ENCODE results near the gene DLGAP1. TPM values are rescaled to one million over a fixed set of nuclear protein-coding genes. Genes with fewer than 3 reads are reported as not detected.

The DLGAP1 gene
- total RNA-seq, 1 donor from 2014 or later: not detected

DNA sequence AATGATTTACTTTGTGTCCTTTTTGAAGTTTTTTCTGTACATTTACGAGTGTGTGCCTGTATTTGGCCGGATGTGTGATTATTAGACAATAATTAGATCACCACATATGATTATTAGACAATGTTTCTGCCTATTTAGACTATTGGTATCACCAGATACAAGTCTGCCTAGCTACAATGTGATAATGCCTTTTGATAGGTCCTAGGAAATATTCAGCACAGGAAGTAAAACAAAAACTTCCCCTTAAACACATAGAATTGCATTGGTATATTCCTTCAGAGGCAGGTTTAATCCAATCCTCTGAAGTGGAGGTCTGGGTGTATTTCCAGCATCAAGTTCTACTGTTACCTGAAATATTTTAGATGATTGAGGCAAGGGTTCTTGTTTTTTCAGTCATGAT, 730.0 kb downstream of the DLGAP1 start:
- no peak for DNase-seq (ENCODE audit: low read depth in 2 of 2)

DNA sequence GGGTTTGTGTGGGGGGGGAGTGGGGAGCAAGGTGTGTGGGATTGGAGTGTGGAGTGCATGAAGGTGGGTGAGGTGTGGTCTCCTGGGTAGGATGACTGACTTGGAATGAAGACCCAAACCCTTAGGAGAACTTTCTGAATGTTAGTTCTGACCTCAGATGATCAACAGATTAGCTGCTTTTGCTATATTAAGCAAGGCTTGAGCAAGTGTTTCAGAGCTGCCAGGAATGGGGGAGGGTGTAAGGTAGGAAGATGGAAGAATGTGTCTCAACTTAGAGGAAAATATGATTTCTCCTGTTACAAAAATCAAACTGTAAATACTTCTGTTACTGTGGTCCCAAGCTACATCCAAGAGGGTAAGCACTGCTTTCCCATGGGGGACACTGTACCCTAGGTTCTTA, 731.6 kb downstream of the DLGAP1 start:
- no peak for DNase-seq (ENCODE audit: low read depth in 2 of 2)

DNA sequence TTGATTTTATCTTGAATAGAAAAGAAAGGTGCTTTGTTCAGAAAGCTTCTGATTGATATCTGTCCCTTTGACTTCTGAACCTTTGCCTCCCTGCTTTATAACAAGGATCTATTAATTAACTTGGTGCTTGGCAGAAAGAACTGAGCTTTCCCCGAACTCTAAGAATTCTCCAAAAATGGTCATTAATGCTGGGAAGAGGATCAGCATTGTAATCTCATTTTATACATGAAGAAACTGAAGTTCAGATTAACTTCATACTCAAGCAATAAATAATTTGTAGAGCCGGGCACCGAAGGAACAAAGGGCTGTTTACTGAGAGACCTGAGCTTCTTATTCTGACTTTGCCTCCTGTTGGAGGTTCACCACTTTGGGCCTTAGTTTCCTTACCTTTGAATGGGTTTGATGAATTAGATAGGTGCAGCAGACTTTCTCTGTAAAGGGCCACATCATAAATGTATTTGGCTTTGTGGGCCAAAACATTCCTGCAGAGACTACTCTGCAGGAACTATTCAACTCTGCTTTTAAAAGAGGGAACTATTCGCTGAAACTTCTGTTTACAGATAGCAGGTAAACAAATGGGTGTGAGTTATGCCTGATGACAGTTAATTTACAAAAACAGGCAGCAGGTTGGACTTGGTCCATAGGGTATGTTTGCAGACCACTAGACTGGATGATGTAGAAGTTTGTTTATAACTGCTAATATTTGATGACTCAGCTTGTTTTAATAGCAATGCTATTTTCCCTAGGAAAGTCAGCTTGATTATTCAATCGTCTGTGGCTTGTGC, 732.3 kb downstream of the DLGAP1 start:
- no peak for DNase-seq (ENCODE audit: low read depth in 2 of 2)

GRCh38 chr18:3721771-3722648, 733.1 kb downstream of the DLGAP1 start:
- DNase-seq (ENCODE audit: low read depth in 2 of 2): no peak

DNA sequence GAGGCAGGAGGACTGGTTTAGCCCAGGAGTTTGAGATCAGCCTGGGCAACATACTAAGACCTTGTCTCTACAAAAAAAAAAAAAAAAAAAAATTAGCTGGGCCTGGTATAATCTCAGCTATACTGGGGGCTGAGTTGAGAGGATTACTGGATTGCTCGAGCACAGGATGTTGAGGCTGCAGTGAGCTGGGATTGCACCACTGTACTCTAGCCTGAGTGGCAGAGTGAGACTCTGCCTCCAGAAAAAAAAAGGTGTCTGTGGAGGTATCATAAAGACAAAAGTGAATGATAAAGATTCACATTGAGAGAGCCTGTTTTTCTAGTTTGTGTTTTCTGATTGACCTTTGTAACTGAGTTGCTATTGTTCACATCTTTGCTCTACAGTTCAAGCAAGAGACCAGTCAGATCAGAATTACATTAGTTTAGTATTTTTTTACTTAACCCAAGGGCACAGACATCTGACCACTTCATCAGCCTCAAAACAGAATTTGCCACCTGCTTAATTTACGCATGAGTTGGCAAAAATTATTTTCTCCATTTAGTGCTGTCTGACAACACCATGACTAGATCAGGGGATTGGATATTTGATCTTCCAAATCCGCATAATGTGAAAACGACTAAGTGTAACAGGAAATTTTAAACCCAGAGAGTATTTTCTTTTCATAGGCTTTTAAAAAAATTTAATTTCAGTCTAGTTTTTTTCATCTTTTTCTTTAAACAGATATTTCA, 734.1 kb downstream of the DLGAP1 start:
- no peak for DNase-seq (ENCODE audit: low read depth in 2 of 2)

DNA sequence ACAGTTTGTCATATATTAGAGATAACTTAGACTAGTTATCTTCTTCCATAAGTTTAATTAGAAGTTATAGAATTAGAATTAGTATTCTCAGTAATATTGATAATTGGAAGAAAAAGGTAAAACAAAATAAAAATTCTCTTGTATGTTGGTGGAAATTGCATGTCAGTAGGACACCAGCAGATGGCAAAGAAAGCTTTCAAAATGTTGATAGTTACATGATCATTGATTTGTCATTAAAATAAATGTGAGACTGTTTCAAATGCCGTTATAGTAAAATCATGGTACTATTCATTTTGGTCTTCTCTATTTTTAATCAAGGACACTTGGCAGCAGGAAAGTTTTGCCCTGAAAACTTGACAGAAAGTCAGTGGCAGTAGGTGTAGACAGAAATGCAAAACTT, 734.9 kb downstream of the DLGAP1 start:
- no peak for DNase-seq (ENCODE audit: low read depth in 2 of 2)

GRCh38 chr18:3717376-3718025, 737.6 kb downstream of the DLGAP1 start:
- no peak for DNase-seq (ENCODE audit: low read depth in 2 of 2)

GRCh38 chr18:3716116-3716660, 738.9 kb downstream of the DLGAP1 start:
- no peak for DNase-seq (ENCODE audit: low read depth in 2 of 2)

DNA sequence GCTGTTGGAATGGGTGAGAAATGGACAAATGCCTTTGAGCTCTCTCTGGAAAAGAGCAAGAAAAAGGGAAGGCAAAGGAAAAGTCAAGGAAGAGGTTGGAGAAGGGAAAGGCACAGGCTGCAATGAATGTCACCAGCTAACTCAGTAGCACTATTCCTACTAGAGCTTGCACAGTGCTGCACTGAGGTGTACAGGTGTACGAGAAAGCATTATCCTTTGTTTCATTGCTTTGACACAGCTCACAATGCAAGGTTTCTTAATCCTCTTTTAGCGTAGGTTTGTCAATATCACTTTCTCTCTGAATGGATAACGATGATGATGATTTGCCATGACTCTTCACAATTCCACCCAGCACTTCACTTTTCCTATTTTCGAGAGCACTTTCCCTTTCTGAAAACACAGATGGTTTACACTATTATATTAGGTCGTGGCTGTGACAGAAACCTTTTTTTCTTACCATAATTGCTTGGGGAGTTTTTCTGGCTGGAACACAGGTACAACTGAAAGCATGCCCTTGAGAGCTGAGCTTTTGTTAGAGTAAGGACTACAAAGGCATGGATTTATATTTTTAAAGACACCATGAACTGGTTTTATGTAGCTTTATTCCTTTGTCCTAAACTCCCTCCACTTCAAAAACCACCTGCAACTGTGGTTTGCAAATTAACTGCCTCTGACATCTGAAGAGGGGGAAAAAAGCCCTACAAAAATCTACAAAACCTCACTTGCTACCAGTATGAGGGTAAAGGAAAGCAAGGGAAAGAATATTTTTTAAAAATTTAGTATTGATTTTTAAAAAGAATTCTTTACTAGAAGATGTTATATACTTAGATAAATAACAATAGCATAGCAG, 739.7 kb downstream of the DLGAP1 start:
- DNase-seq (ENCODE audit: low read depth in 2 of 2): no peak

- no peak for DNase-seq (ENCODE audit: low read depth in 2 of 2)
Observed at GRCh38 chr18:3713708-3714107, 741.4 kb downstream of the DLGAP1 start.

DNA sequence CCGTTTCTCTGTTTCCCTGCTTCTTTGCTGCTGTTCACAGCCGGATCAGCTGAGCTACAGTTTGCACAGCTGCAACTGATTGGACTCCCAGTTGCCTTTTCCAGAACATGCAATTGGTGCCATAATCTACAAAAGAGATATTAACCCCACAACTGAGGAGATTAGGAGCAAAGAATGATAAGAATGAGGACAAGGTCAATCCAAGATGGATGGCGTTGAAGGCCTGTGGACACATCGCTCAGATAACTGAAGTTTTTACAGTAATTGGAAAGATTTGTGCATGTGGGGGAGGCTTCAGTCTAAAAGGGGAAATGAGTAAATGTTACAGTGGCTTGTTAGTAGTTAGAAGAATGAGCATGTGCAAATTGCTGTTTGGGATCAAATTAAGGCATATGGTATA, 741.9 kb downstream of the DLGAP1 start:
- no peak for DNase-seq (ENCODE audit: low read depth in 2 of 2)

- no peak for DNase-seq (ENCODE audit: low read depth in 2 of 2)
Observed at GRCh38 chr18:3712491-3712890, 742.6 kb downstream of the DLGAP1 start.

DNA sequence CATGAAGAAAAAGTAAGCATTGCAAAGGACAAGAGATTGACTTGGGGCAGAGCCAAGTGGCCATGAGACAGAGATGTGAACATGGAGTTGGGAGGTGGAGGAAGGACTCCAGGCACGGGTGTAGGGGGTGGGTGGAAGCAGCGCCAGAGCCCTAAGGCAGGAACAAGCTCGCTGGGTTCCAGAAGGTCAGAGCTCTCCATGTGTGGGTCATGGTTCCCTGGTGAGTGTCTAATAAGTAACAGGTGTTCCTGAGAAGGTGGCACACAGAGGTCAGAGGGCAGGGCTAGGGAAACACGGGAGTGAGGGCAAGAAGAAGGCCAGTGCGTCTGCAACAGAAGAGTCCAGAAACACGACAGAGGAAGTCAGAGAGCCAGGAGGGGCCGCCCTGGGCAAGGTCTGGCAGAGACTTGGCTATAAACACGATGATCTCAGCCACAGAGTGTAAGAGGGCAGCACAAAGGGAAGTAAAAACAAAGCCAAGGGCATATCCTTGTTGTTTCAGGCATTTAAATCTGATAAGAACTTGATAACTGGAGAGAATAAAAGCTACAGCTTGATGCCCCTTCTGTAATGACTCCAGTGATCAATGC, 744.3 kb downstream of the DLGAP1 start:
- DNase-seq (ENCODE audit: low read depth in 2 of 2): peak; percentile 70 to 84

- no peak for DNase-seq (ENCODE audit: low read depth in 2 of 2)
Observed at GRCh38 chr18:3709205-3709604, 745.9 kb downstream of the DLGAP1 start.

- DNase-seq (ENCODE audit: low read depth in 2 of 2): no peak
Observed at GRCh38 chr18:3706279-3707097, 748.6 kb downstream of the DLGAP1 start.

DNA sequence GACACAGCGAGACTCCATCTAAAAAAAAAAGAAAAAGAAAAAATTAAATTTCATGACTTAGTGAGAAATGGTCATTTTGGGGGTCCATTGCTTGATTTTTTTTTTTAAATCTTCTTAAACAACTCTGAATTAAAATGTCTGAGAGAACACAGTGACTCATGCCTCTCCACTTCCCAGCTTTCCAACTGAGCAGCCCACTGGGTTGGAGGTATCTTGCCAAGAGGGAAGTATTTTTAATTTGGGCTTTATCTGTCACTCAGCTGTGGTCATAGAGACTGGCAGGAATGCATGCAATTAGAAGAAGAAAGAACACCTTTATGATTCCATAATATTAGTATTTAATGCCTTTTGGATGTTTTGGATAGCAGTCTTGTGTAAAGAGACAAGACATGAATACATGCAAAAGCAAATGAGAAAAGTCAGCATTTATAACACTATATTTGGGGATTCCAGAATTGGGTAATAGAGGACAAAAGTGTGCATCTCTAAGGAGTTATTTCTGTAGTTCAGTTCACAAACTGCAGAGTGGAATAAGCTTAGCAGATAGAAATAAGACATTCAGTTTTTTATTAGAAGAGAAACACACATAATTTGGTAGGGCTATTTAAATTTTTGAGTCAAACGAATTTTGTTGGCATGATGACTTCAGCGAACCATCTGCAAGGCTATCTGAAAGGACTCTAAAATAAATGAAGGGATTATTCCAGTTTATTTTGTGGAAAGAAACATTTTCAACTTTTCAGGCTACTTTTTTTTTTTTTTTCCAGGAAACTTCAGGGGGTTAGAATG, 750.4 kb downstream of the DLGAP1 start:
- DNase-seq (ENCODE audit: low read depth in 2 of 2): no peak

- peak; percentile 63 to 67 for DNase-seq (ENCODE audit: low read depth in 2 of 2)
Observed at GRCh38 chr18:3703732-3704176, 751.4 kb downstream of the DLGAP1 start.
